GM12878 (cell line): ENCODE measurements around the gene UGT1A6. TPM values are rescaled to one million over a fixed set of nuclear protein-coding genes. Genes with fewer than 3 reads are reported as not detected.

ENCODE experiments used
- ATAC-seq: fragments of 200-7000 bp; cut with Tn5 transposase; 3 replicates; pipeline ENCODE4 v1.9.1; 2020; ENCODE audit warnings: mild to moderate bottlenecking, moderate library complexity
- BruUV-seq: library from RNA; stranded (reverse); fragments of 400-500 nt; replicated peaks from 2 replicates; lab custom pipeline; 2021; lab: Mats Ljungman, UMichigan
- CTCF ChIA-PET: fragments of 300-600 bp; sonication (Branson Sonifier 250); formaldehyde crosslinking; extraction: SDS; loops from one replicate; lab custom pipeline; 2021; ENCODE audit warnings: inconsistent platforms; lab: Yijun Ruan, JAX
- POLR2A ChIA-PET: fragments of 350-600 bp; formaldehyde crosslinking; extraction: SDS; loops from one replicate; lab custom pipeline; 2021; ENCODE audit warnings: inconsistent platforms; lab: Charles Lee
- RAD21 ChIA-PET: fragments of 300-600 bp; sonication (Branson Sonifier 250); formaldehyde crosslinking; loops from one replicate; lab custom pipeline; 2023; ENCODE audit warnings: antibody characterized with exemption; ENCODE audit not compliant: unreplicated experiment; lab: Charles Lee
- SMC1A ChIA-PET: fragments of 300-600 bp; sonication (Branson Sonifier 250); formaldehyde crosslinking; loops from one replicate; lab custom pipeline; 2023; ENCODE audit not compliant: unreplicated experiment, uncharacterized antibody; lab: Charles Lee
- DNase-seq: peaks from one replicate; pipeline ENCODE4 v3.0.0-alpha.2; 2011; ENCODE audit warnings: low read depth, low spot score
- FAIRE-seq: peaks from 3 replicates; lab custom pipeline; 2011; peaks lifted over from hg19 to GRCh38; lab: Jason Lieb, UNC
- H2AFZ ChIP-seq: 2 replicates; pipeline ENCODE4 v1.6.0; 2011; ENCODE audit warnings: low read depth, low read length, control low read depth; ENCODE audit not compliant: control insufficient read depth
- H3K27ac ChIP-seq: 2 replicates; pipeline ENCODE4 v1.5.1; 2011; ENCODE audit warnings: control low read depth; ENCODE audit not compliant: control insufficient read depth, insufficient read depth
- H3K27me3 ChIP-seq, 2 experiments: replicated peaks in 1 of 2; 2 replicates each; pipeline versions ENCODE4 v1.6.0 to v1.6.1; 2011; ENCODE audit warnings: low read length in 1 of 2; ENCODE audit not compliant: control insufficient read depth in 2 of 2, insufficient read depth in 2 of 2
- H3K36me3 ChIP-seq, 2 experiments: 2 replicates each; pipeline ENCODE4 v1.5.1; 2011; ENCODE audit warnings: low read length in 1 of 2; ENCODE audit not compliant: control insufficient read depth in 2 of 2, insufficient read depth in 2 of 2
- H3K4me1 ChIP-seq: 2 replicates; pipeline ENCODE4 v1.6.1; 2011; ENCODE audit warnings: mild to moderate bottlenecking, low read length, moderate library complexity, mixed read lengths; ENCODE audit not compliant: control insufficient read depth, insufficient read depth
- H3K4me2 ChIP-seq: 2 replicates; pipeline ENCODE4 v1.6.0; 2011; ENCODE audit warnings: control low read depth; ENCODE audit not compliant: control insufficient read depth, insufficient read depth
- H3K4me3 ChIP-seq: fragments of 200-600 bp; sonication (generic); 2 replicates; pipeline ENCODE4 v1.5.1; 2016
- H3K79me2 ChIP-seq: 2 replicates; pipeline ENCODE4 v1.6.0; 2011; ENCODE audit warnings: low read length; ENCODE audit not compliant: control insufficient read depth, insufficient read depth
- H3K9ac ChIP-seq: 2 replicates; pipeline ENCODE4 v1.8.0; 2011; ENCODE audit warnings: low read length, control low read depth, mixed read lengths; ENCODE audit not compliant: control insufficient read depth, insufficient read depth
- H3K9me3 ChIP-seq: replicated peaks from 3 replicates; pipeline ENCODE4 v1.5.1; 2011; ENCODE audit warnings: mild to moderate bottlenecking, low read length; ENCODE audit not compliant: control insufficient read depth, insufficient read depth
- H4K20me1 ChIP-seq: 2 replicates; pipeline ENCODE4 v1.6.0; 2011; ENCODE audit not compliant: control insufficient read depth, insufficient read depth
- JUNB ChIP-seq: IDR thresholded peaks from 2 replicates; pipeline ENCODE4 v1.6.1; 2016; ENCODE audit warnings: antibody characterized with exemption, mild to moderate bottlenecking
- KDM1A ChIP-seq: fragments of 200-600 bp; sonication (generic); IDR thresholded peaks from 2 replicates; pipeline ENCODE4 v1.6.1; 2016; ENCODE audit warnings: borderline replicate concordance
- NFXL1 ChIP-seq: fragments of 450-650 bp; IDR thresholded peaks from 2 replicates; pipeline ENCODE4 v1.6.1; 2017; ENCODE audit warnings: antibody characterized with exemption, mild to moderate bottlenecking, borderline replicate concordance
- POLR2AphosphoS5 ChIP-seq: IDR thresholded peaks from 2 replicates; pipeline ENCODE4 v1.6.1; 2011; ENCODE audit warnings: mild to moderate bottlenecking, low read length, inconsistent platforms
- RFX5 ChIP-seq: IDR thresholded peaks from 2 replicates; pipeline ENCODE4 v1.6.1; 2011; ENCODE audit warnings: low read depth, low read length, improper control_type of control experiment
- SMARCA5 ChIP-seq: fragments of 450-650 bp; IDR thresholded peaks from 2 replicates; pipeline ENCODE4 v1.6.1; 2017; ENCODE audit warnings: mild to moderate bottlenecking
- STAT1 ChIP-seq: fragments of 450-650 bp; conservative IDR thresholded peaks from 2 replicates; pipeline ENCODE4 v1.6.1; 2014; ENCODE audit warnings: antibody characterized with exemption, mild to moderate bottlenecking
- WGBS: methylation state at CpG from one replicate; pipeline ENCODE4 v1.1.6; 2016; ENCODE audit warnings: low lambda C conversion rate; ENCODE audit not compliant: insufficient replicate concordance, insufficient coverage; ENCODE audit errors: missing lambda C conversion rate; 5-methylcytosine and 5-hydroxymethylcytosine counted together
- in situ Hi-C: fragments of 300-500 bp; cut with MboI; formaldehyde crosslinking; loops from 9 replicates; pipeline ENCODE4 v1.14.3; 2018; ENCODE audit warnings: mixed read lengths
- intact Hi-C: fragments of 100-400 bp; cut with micrococcal nuclease; formaldehyde crosslinking; loops from one replicate; pipeline ENCODE4 v1.14.2; 2022; ENCODE audit not compliant: unreplicated experiment
- polyA plus RNA-seq, 11 experiments: library from polyadenylated mRNA; depleted of rRNA in 4 of 11; unstranded in 6 of 11; stranded (reverse) in 5 of 11; fragments of >200 nt; fragmentation: Nextera tagmentation in 4 of 11; fragmentation: Illumina TruSeq in 1 of 11; extraction: Ambion mirVana in 4 of 11; extraction: Trizol in 1 of 11; gene quantifications; 1 replicate in 1 of 11; 2 replicates in 10 of 11; pipeline versions ENCODE4 v1.2.1 to v1.2.3, GENCODE V29; 2011 to 2016; ENCODE audit warnings: inconsistent platforms in 2 of 11, missing spikeins in 2 of 11, low read depth in 1 of 11
- total RNA-seq, 4 experiments: library from RNA; depleted of rRNA in 3 of 4; stranded (reverse); fragments of >200 nt in 3 of 4; fragmentation: Illumina TruSeq in 1 of 4; extraction: Trizol in 1 of 4; gene quantifications; 2 replicates each; pipeline versions ENCODE4 v1.2.1 to v1.2.3, GENCODE V29; 2013 to 2021
- TF ChIP-seq, protein P1 (sequence below): fragments of 450-650 bp; formaldehyde crosslinking; IDR thresholded peaks from 2 replicates; pipeline ENCODE4 v1.4.0; 2020; ENCODE audit warnings: mild to moderate bottlenecking, moderate library complexity

UGT1A6 gene
- total and polyA plus RNA-seq, 10 of the 15 experiments (the other 5 are each of a cell fraction or from before 2014, with no cell fraction given): not detected

DNA sequence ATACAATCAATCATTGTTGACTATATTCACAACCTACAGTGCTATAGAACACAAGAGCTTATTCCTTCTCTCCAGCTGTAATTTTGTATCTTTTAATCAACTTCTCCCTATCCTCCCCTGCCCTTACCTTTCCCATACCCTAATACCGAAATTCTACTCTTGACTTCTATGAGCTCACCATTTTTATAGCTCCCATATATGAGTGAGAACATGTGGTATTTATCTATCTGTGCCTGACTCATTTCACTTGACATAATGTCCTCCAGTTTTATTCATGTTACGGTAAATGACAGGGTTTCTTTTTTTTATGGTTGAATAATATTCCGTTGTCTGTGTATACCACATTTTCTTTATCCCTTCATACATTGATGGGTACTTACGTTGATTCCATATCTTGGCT is 88.1 kb downstream of the UGT1A6 start:
- Histone ChIP-seq H3K27me3 (no peaks in the 10 kb centered on the region), H3K4me2 (no peak overlapping the region), H3K27ac (no peak overlapping the region), H4K20me1 (no peaks in the 10 kb centered on the region), H3K36me3 (no peaks in the 10 kb centered on the region), H3K4me1 (no peaks in the 10 kb centered on the region), H3K4me3 (no peak overlapping the region), H3K79me2 (no peaks in the 10 kb centered on the region), H3K9me3 (no peaks in the 10 kb centered on the region; the same call in 2 of the 3 replicates), H2AFZ (no peak overlapping the region), H3K9ac (no peak overlapping the region)
- in situ Hi-C loops: no loop called here
- FAIRE-seq (no peak), DNase-seq (no peak), ATAC-seq (no peak)
- ChIA-PET POLR2A (no interaction called here), SMC1A (no interaction called here), RAD21 (no interaction called here), CTCF (interaction anchor here (1.0 kb wide), 1 partner anchor 15 kb away, joined by 3 read pairs; no protein-coding TSS in a partner anchor)
- TF ChIP-seq JUNB: no peak
- TF ChIP-seq, protein P1, sequence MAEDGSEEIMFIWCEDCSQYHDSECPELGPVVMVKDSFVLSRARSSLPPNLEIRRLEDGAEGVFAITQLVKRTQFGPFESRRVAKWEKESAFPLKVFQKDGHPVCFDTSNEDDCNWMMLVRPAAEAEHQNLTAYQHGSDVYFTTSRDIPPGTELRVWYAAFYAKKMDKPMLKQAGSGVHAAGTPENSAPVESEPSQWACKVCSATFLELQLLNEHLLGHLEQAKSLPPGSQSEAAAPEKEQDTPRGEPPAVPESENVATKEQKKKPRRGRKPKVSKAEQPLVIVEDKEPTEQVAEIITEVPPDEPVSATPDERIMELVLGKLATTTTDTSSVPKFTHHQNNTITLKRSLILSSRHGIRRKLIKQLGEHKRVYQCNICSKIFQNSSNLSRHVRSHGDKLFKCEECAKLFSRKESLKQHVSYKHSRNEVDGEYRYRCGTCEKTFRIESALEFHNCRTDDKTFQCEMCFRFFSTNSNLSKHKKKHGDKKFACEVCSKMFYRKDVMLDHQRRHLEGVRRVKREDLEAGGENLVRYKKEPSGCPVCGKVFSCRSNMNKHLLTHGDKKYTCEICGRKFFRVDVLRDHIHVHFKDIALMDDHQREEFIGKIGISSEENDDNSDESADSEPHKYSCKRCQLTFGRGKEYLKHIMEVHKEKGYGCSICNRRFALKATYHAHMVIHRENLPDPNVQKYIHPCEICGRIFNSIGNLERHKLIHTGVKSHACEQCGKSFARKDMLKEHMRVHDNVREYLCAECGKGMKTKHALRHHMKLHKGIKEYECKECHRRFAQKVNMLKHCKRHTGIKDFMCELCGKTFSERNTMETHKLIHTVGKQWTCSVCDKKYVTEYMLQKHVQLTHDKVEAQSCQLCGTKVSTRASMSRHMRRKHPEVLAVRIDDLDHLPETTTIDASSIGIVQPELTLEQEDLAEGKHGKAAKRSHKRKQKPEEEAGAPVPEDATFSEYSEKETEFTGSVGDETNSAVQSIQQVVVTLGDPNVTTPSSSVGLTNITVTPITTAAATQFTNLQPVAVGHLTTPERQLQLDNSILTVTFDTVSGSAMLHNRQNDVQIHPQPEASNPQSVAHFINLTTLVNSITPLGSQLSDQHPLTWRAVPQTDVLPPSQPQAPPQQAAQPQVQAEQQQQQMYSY: no peak
- TF ChIP-seq KDM1A: no peak
- no peak for TF ChIP-seq STAT1
- TF ChIP-seq SMARCA5: no peak
- no peak for TF ChIP-seq NFXL1
- no peak for TF ChIP-seq RFX5
- no peak for TF ChIP-seq POLR2AphosphoS5
- intact Hi-C loops: no loop called here
- 63% methylated on average over 4 of the region's 4 CpGs for WGBS
- BruUV-seq: no TSS peak
